ENCODE results near the gene UGDH. TPM values are rescaled to one million over a fixed set of nuclear protein-coding genes. Genes with fewer than 3 reads are reported as not detected.

The UGDH gene
- polyA plus RNA-seq, 1 donor (not counting 4 experiments of a cell fraction or from before 2014, with no cell fraction given) = 39.4 TPM

GRCh38 chr4:39497909-39498726 lies 29.1 kb downstream of the UGDH start:
- no peak for TF ChIP-seq EZH2 (IDR thresholded peaks at IDR 0.05; ENCODE audit: low read length)
- H3K4me1 ChIP-seq (ENCODE audit: control insufficient read depth, extremely low read depth, insufficient read depth, low read length) = peaks cover 10% of the 10 kb centered on the region

GRCh38 chr4:39495446-39496213 lies 31.6 kb downstream of the UGDH start:
- no peaks in the 10 kb centered on the region for H3K27me3 ChIP-seq (ENCODE audit: control insufficient read depth, extremely low read depth, insufficient read depth, low read length)
- dilution Hi-C loops (cut with MboI; ENCODE audit: extremely low pct_ligation_motif_present, low sequenced_read_pairs) = no loop called here
- no peaks in the 10 kb centered on the region for H4K20me1 ChIP-seq (ENCODE audit: control insufficient read depth, extremely low read depth, insufficient read depth, low read length)
- TF ChIP-seq EZH2 (IDR thresholded peaks at IDR 0.05; ENCODE audit: low read length) (no peak), CTCF (optimal IDR thresholded peaks at IDR 0.05 in 1 of 3, IDR thresholded peaks at IDR 0.05 in 1 of 3, conservative IDR thresholded peaks at IDR 0.05 in 1 of 3; ENCODE audit: extremely low read depth in 1 of 3, insufficient read depth in 2 of 3, low read length in 3 of 3) (no peak)
- H3K4me1 ChIP-seq (ENCODE audit: control insufficient read depth, extremely low read depth, insufficient read depth, low read length) = peaks cover 10% of the 10 kb centered on the region
- no peaks in the 10 kb centered on the region for H3K9me1 ChIP-seq (ENCODE audit: control insufficient read depth, extremely low read depth, insufficient read depth, low read length)
- H3K4me2 ChIP-seq (ENCODE audit: control insufficient read depth, extremely low read depth, insufficient read depth, low read depth, low read length) = peak overlapping the region; percentile 55
- H2AFZ ChIP-seq (ENCODE audit: control insufficient read depth, low read length) = peak overlapping the region; percentile 20
- H3K27ac ChIP-seq (ENCODE audit: control insufficient read depth, insufficient read depth, low read length) = peak overlapping the region; percentile 29
- H3K36me3 ChIP-seq (ENCODE audit: control insufficient read depth in 2 of 2, extremely low read depth in 1 of 2, insufficient read depth in 2 of 2, low read length in 2 of 2) = no peaks in the 10 kb centered on the region
- no peaks in the 10 kb centered on the region for H3K9me3 ChIP-seq (ENCODE audit: control insufficient read depth, low read depth, low read length)
- DNase-seq (ENCODE audit: low read depth, low spot score) (peak; percentile 11), FAIRE-seq (peak; percentile 83)
- H3K4me3 ChIP-seq (ENCODE audit: control insufficient read depth in 2 of 3, extremely low read depth in 1 of 3, insufficient read depth in 2 of 3, low read depth in 1 of 3, low read length in 3 of 3) = no peak overlapping the region
- H3K79me2 ChIP-seq (ENCODE audit: control insufficient read depth, insufficient read depth, low read length) = no peaks in the 10 kb centered on the region
- no peak overlapping the region for H3K9ac ChIP-seq (ENCODE audit: control insufficient read depth, extremely low read depth, insufficient read depth, low read length)

More at GRCh38 chr4:39497909-39498726, 29.1 kb downstream of the UGDH start:
- DNase-seq (ENCODE audit: low read depth, low spot score) (no peak), FAIRE-seq (no peak)
- no peaks in the 10 kb centered on the region for H3K36me3 ChIP-seq (ENCODE audit: control insufficient read depth in 2 of 2, extremely low read depth in 1 of 2, insufficient read depth in 2 of 2, low read length in 2 of 2)
- H3K79me2 ChIP-seq (ENCODE audit: control insufficient read depth, insufficient read depth, low read length) = no peaks in the 10 kb centered on the region
- H3K4me3 ChIP-seq (ENCODE audit: control insufficient read depth in 2 of 3, extremely low read depth in 1 of 3, insufficient read depth in 2 of 3, low read depth in 1 of 3, low read length in 3 of 3) = no peak overlapping the region
- no peaks in the 10 kb centered on the region for H3K9me3 ChIP-seq (ENCODE audit: control insufficient read depth, low read depth, low read length)
- H3K27me3 ChIP-seq (ENCODE audit: control insufficient read depth, extremely low read depth, insufficient read depth, low read length) = no peaks in the 10 kb centered on the region
- H3K9me1 ChIP-seq (ENCODE audit: control insufficient read depth, extremely low read depth, insufficient read depth, low read length) = no peaks in the 10 kb centered on the region
- no peaks in the 10 kb centered on the region for H4K20me1 ChIP-seq (ENCODE audit: control insufficient read depth, extremely low read depth, insufficient read depth, low read length)
- no peak overlapping the region for H2AFZ ChIP-seq (ENCODE audit: control insufficient read depth, low read length)
- H3K27ac ChIP-seq (ENCODE audit: control insufficient read depth, insufficient read depth, low read length) = no peak overlapping the region
- H3K9ac ChIP-seq (ENCODE audit: control insufficient read depth, extremely low read depth, insufficient read depth, low read length) = no peak overlapping the region
- H3K4me2 ChIP-seq (ENCODE audit: control insufficient read depth, extremely low read depth, insufficient read depth, low read depth, low read length) = no peak overlapping the region
- dilution Hi-C loops (cut with MboI; ENCODE audit: extremely low pct_ligation_motif_present, low sequenced_read_pairs) = no loop called here
